ENCODE data around the gene VPS18.

GRCh38 chr15:40934457-40934856 lies 40.2 kb downstream of the VPS18 start:
- TF ChIP-seq CTCF (IDR thresholded peaks at IDR 0.05; ENCODE audit: insufficient read depth, low read depth, low read length) (no peak), EZH2 (IDR thresholded peaks at IDR 0.05; ENCODE audit: insufficient read depth, low read length) (no peak)

Measured in astrocyte (in vitro differentiated cells and primary cell).